Esophagus muscularis mucosa (tissue), 4 donors: Measurements from ENCODE around the gene LRRC27. TPM values are rescaled to one million over a fixed set of nuclear protein-coding genes. Genes with fewer than 3 reads are reported as not detected.

Experiments used
- DNase-seq: peaks from one replicate; pipeline ENCODE4 v3.0.0-alpha.2; 2017; ENCODE audit errors: extremely low spot score
- H3K27ac ChIP-seq, 4 donors: fragments of 200-600 bp; sonication (generic); replicated peaks in 1 of 4; 1 replicate in 3 of 4; 2 replicates in 1 of 4; pipeline ENCODE4 v1.5.1; 2016 to 2019; ENCODE audit warnings: mild to moderate bottlenecking in 1 of 4
- H3K27me3 ChIP-seq, 4 donors: fragments of 200-600 bp; sonication (generic); one replicate each; pipeline versions ENCODE4 v1.5.1 to v1.6.0; 2016 to 2019
- H3K36me3 ChIP-seq, 4 donors: fragments of 200-600 bp; sonication (generic); one replicate each; pipeline ENCODE4 v1.5.1; 2016 to 2019
- H3K4me1 ChIP-seq, 4 donors: fragments of 200-600 bp; sonication (generic); one replicate each; pipeline ENCODE4 v1.5.1; 2016 to 2019
- H3K4me3 ChIP-seq, 4 donors: fragments of 200-600 bp; sonication (generic); 1 replicate in 2 of 4; 2 replicates in 2 of 4; pipeline ENCODE4 v1.5.1; 2016 to 2019; ENCODE audit warnings: mild to moderate bottlenecking in 4 of 4, moderate library complexity in 1 of 4
- H3K9me3 ChIP-seq, 4 donors: fragments of 200-600 bp; sonication (generic); 1 replicate in 3 of 4; 2 replicates in 1 of 4; pipeline ENCODE4 v1.5.1; 2016 to 2019
- CTCF ChIP-seq, 3 experiments: fragments of 200-600 bp in 2 of 3; fragments of 450-650 bp in 1 of 3; sonication (generic) in 2 of 3; IDR thresholded peaks; one replicate each; pipeline ENCODE4 v1.5.1; 2017 to 2019; ENCODE audit warnings: antibody characterized with exemption in 3 of 3, mild to moderate bottlenecking in 2 of 3, moderate library complexity in 1 of 3
- EP300 ChIP-seq: sonication (generic); formaldehyde crosslinking; IDR thresholded peaks from one replicate; pipeline ENCODE4 v1.6.1; 2017; ENCODE audit warnings: antibody characterized with exemption
- POLR2A ChIP-seq: fragments of 450-650 bp; IDR thresholded peaks from one replicate; pipeline ENCODE4 v1.6.1; 2017; ENCODE audit warnings: antibody characterized with exemption, moderate library complexity, mild to moderate bottlenecking, low read depth
- POLR2AphosphoS5 ChIP-seq, 2 donors: sonication (generic); formaldehyde crosslinking; IDR thresholded peaks; one replicate each; pipeline ENCODE4 v1.6.1; 2017; ENCODE audit warnings: antibody characterized with exemption in 2 of 2
- WGBS: methylation state at CpG from one replicate; pipeline ENCODE4 v1.1.5; 2018; 5-methylcytosine and 5-hydroxymethylcytosine counted together
- intact Hi-C: fragments of 100-400 bp; cut with DNase I; formaldehyde crosslinking; loops from one replicate; pipeline ENCODE4 v1.15.1; 2023
- total RNA-seq, 4 donors: library from RNA; depleted of rRNA; stranded (reverse); fragments of >200 nt; gene quantifications; one replicate each; pipeline versions ENCODE4 v1.1.0 to v1.2.1, GENCODE V29; 2016

Gene LRRC27
- total RNA-seq, 4 donors from 2014 or later = 5.8 to 19.1 (median 9.5) TPM

GRCh38 chr10:132401401-132402118 is 69.6 kb downstream of the LRRC27 start:
- H3K4me1 ChIP-seq = peaks cover 34 to 55% (median 52%) of the 10 kb centered on the region in 4 donors
- DNase-seq = no peak
- no peak overlapping the region for H3K4me3 ChIP-seq
- H3K27ac ChIP-seq = peak overlapping the region; percentile 43 to 53 (median 44)
- H3K9me3 ChIP-seq = no peaks in the 10 kb centered on the region
- H3K36me3 ChIP-seq = peaks cover 10 to 29% (median 27%) of the 10 kb centered on the region in 4 donors
- no peak for TF ChIP-seq EP300
- peak in 1 of 2 donors; percentile 36 for TF ChIP-seq POLR2AphosphoS5 (IDR thresholded peaks at IDR 0.05)
- H3K27me3 ChIP-seq = no peaks in the 10 kb centered on the region
- 89% methylated on average over 13 of the region's 20 CpGs for WGBS
- intact Hi-C loops = no loop called here

- Histone ChIP-seq H3K27me3 (no peaks in the 10 kb centered on the region), H3K27ac (no peak overlapping the region), H3K36me3 (peaks cover 10 to 36% (median 31%) of the 10 kb centered on the region in 4 donors), H3K4me3 (no peak overlapping the region), H3K9me3 (no peaks in the 10 kb centered on the region), H3K4me1 (peaks cover 41 to 62% (median 58%) of the 10 kb centered on the region in 4 donors)
- WGBS = 98% methylated on average over 6 of the region's 24 CpGs
- DNase-seq = no peak
- no peak for TF ChIP-seq POLR2A
- TF ChIP-seq CTCF (IDR thresholded peaks at IDR 0.05) = no peak
- no peak for TF ChIP-seq POLR2AphosphoS5 (IDR thresholded peaks at IDR 0.05)
- TF ChIP-seq EP300 = no peak
- intact Hi-C loops = no loop called here
Measured at GRCh38 chr10:132402781-132403241, 70.8 kb downstream of the LRRC27 start.

GRCh38 chr10:132403511-132404168 is 71.6 kb downstream of the LRRC27 start:
- no peak overlapping the region for H3K27ac ChIP-seq
- H3K36me3 ChIP-seq = peaks cover 10 to 36% (median 31%) of the 10 kb centered on the region in 4 donors
- no peaks in the 10 kb centered on the region for H3K9me3 ChIP-seq
- 94% methylated on average over 14 of the region's 25 CpGs for WGBS
- H3K27me3 ChIP-seq = no peaks in the 10 kb centered on the region
- no peak overlapping the region for H3K4me3 ChIP-seq
- intact Hi-C loops = no loop called here
- TF ChIP-seq EP300 (no peak), POLR2AphosphoS5 (IDR thresholded peaks at IDR 0.05) (no peak), POLR2A (no peak), CTCF (IDR thresholded peaks at IDR 0.05) (no peak)
- no peak for DNase-seq
- peaks cover 41 to 62% (median 58%) of the 10 kb centered on the region in 4 donors for H3K4me1 ChIP-seq

GRCh38 chr10:132404169-132404880 is 72.3 kb downstream of the LRRC27 start:
- TF ChIP-seq EP300 (no peak), CTCF (IDR thresholded peaks at IDR 0.05) (no peak), POLR2AphosphoS5 (IDR thresholded peaks at IDR 0.05) (no peak), POLR2A (no peak)
- intact Hi-C loops = no loop called here
- H3K4me1 ChIP-seq = peaks cover 41 to 62% (median 58%) of the 10 kb centered on the region in 4 donors

More at GRCh38 chr10:132404169-132404880, 72.3 kb downstream of the LRRC27 start:
- H3K4me3 ChIP-seq = no peak overlapping the region
- DNase-seq = no peak
- peaks cover 10 to 36% (median 31%) of the 10 kb centered on the region in 4 donors for H3K36me3 ChIP-seq
- H3K9me3 ChIP-seq = no peaks in the 10 kb centered on the region
- WGBS = 85% methylated on average over 4 of the region's 32 CpGs
- H3K27ac ChIP-seq = no peak overlapping the region
- H3K27me3 ChIP-seq = no peaks in the 10 kb centered on the region
